Ectodermal cell (in vitro differentiated cells): ENCODE results near the gene FOXG1.

Experiments used
- H3K27ac ChIP-seq: 2 replicates; pipeline ENCODE4 v1.7.0; 2013; ENCODE audit warnings: mild to moderate bottlenecking, low read depth, low read length; ENCODE audit not compliant: insufficient read depth, poor library complexity, severe bottlenecking
- H3K27me3 ChIP-seq: 2 replicates; pipeline ENCODE4 v1.7.0; 2013; ENCODE audit warnings: mild to moderate bottlenecking, low read length; ENCODE audit not compliant: insufficient read depth, control insufficient read depth, poor library complexity, severe bottlenecking
- H3K36me3 ChIP-seq: one replicate; pipeline ENCODE4 v1.7.0; 2013; ENCODE audit warnings: low read length; ENCODE audit not compliant: control insufficient read depth, insufficient read depth
- H3K4me1 ChIP-seq: one replicate; pipeline ENCODE4 v1.7.0; 2013; ENCODE audit warnings: low read length; ENCODE audit not compliant: control insufficient read depth, insufficient read depth
- H3K4me3 ChIP-seq: 2 replicates; pipeline ENCODE4 v1.7.0; 2013; ENCODE audit warnings: low read depth, low read length, control low read depth; ENCODE audit not compliant: insufficient read depth
- H3K9me3 ChIP-seq: 2 replicates; pipeline ENCODE4 v1.7.0; 2013; ENCODE audit warnings: mild to moderate bottlenecking, low read length, moderate library complexity; ENCODE audit not compliant: control insufficient read depth
- WGBS, 2 experiments: methylation state at CpG; one replicate each; pipeline ENCODE4 v1.1.7; 2013; ENCODE audit warnings: missing lambda C conversion rate in 2 of 2; 5-methylcytosine and 5-hydroxymethylcytosine counted together

Gene FOXG1

DNA sequence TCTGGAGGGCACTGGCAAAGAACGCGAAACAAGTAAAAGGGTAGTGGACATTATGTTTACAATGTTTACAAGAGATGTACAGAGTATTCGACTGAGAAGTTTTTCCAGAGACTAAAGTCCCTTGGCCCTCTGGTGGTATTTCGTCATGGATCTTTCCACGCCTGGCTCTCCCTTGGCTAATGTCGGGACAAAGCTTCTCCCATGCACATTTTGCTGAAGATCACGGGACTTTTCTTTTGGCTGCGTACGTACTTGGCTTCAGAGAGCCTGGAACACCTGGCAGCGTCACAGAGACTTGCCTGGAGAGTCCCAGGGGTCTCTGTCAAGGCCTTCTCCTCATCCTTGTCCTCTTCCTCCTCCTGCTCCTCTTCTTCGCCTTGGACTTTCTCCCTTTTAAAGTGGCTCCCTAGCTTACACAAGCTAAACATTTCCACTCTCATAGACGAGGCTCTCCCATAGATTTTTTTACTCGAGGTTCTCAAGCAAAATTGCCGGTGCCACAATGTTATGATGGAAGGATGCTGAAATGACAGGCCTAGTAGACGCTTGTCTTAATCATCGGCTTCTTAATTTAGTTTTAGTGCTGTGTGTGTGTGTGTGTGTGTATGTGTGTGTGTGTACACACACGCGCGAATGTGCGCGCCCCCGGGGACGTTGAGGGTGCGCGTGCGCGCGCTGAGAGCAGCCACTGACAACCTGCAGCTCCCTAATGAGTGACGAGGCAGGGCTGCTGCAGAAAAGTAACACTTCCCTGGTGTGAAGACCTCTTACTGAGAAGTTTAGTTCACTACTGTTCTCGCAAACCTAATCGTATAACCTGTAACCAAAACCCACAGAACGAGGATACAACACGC, 4.9 kb upstream of the FOXG1 start:
- H3K4me3 ChIP-seq, result no peak overlapping the region
- no peaks in the 10 kb centered on the region for H3K9me3 ChIP-seq
- 9 to 10% methylated on average over 33 of the region's 33 CpGs for WGBS, 2 experiments
- H3K27ac ChIP-seq, result no peak overlapping the region
- no peaks in the 10 kb centered on the region for H3K36me3 ChIP-seq
- H3K27me3 ChIP-seq, result peaks cover 99% of the 10 kb centered on the region
- H3K4me1 ChIP-seq, result peaks cover 6% of the 10 kb centered on the region

DNA sequence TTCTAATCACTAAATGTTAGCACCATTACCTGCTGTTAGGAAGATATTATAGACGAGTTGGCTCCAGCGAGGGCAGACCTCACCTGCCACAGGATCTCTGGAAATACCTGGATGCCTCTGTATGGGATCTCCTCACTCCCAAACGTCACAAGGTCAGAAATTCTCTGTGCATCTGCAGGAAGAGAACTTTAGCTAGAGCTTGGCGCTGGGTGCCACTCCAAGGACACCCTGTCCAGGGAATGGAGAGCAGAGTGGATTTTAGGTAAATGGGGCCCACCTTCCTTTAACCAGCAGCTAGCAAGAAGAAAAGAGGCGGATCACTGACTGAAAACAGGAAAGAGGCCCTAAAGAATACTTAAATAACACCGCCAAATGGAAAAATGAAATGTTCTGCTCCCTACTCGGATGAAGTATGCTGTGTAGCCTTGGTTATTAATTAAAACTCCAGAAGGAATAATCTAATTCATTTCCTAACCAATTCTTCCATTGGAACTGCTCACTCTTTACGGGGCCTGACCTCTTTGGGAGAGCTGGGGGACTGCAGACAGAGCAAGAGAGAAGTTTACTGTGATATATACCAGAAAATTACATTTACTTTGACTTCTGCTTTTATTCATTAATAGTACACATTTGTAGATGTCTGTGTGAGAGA, 4.2 kb upstream of the FOXG1 start:
- 9 to 17% methylated on average over 6 to 8 of the region's 8 CpGs for WGBS, 2 experiments

DNA sequence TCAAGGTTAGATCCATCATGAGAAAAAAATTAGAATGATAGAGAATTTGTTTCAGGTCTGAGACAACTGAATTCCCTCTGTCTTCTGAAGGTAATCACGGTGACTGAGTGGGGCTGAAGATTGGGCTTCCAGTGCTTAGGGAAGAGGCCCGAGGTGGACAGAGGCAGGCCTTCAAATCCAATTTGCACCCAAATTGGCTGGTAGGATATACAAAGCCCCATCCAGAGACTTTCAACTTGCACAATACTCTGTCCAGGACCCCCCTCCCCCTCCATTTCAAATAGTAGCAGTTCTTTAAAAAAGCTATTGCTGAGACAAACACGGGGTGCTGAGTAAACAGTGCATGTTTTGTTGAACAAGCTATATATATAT, 3.6 kb upstream of the FOXG1 start:
- H3K27me3 ChIP-seq, result peaks cover 99% of the 10 kb centered on the region
- no peak overlapping the region for H3K27ac ChIP-seq
- H3K9me3 ChIP-seq, result no peaks in the 10 kb centered on the region
- WGBS, 2 experiments, result 10 to 11% methylated on average over 2 of the region's 3 CpGs
- peaks cover 3% of the 10 kb centered on the region for H3K4me1 ChIP-seq
- H3K4me3 ChIP-seq, result no peak overlapping the region
- H3K36me3 ChIP-seq, result no peaks in the 10 kb centered on the region

More for the DNA sequence above, 4.2 kb upstream of the FOXG1 start:
- Histone ChIP-seq H3K9me3 (no peaks in the 10 kb centered on the region), H3K4me3 (no peak overlapping the region), H3K4me1 (peaks cover 3% of the 10 kb centered on the region), H3K27me3 (peaks cover 99% of the 10 kb centered on the region), H3K36me3 (no peaks in the 10 kb centered on the region), H3K27ac (no peak overlapping the region)

- Histone ChIP-seq H3K9me3 (no peaks in the 10 kb centered on the region), H3K36me3 (no peaks in the 10 kb centered on the region), H3K4me1 (peaks cover 3% of the 10 kb centered on the region), H3K27me3 (peaks cover 99% of the 10 kb centered on the region), H3K4me3 (no peak overlapping the region), H3K27ac (no peak overlapping the region)
- 0 to 25% methylated on average over 1 to 4 of the region's 4 CpGs for WGBS, 2 experiments
Measured at GRCh38 chr14:28763751-28764256, 2.8 kb upstream of the FOXG1 start.

- Histone ChIP-seq H3K4me3 (no peak overlapping the region), H3K4me1 (peaks cover 3% of the 10 kb centered on the region), H3K27me3 (peaks cover 99% of the 10 kb centered on the region), H3K27ac (no peak overlapping the region), H3K9me3 (no peaks in the 10 kb centered on the region), H3K36me3 (no peaks in the 10 kb centered on the region)
- WGBS, 2 experiments, result 1 to 3% methylated on average over 15 to 16 of the region's 16 CpGs
Measured at GRCh38 chr14:28764257-28765160, 2.1 kb upstream of the FOXG1 start.

- 1 to 2% methylated on average over 27 of the region's 27 CpGs for WGBS, 2 experiments
Measured at GRCh38 chr14:28765169-28765830, 1.3 kb upstream of the FOXG1 start.

GRCh38 chr14:28765831-28766468, 637 bp upstream of the FOXG1 start:
- no peak overlapping the region for H3K27ac ChIP-seq
- WGBS, 2 experiments, result 0% methylated on average over 33 of the region's 33 CpGs
- H3K27me3 ChIP-seq, result peaks cover 99% of the 10 kb centered on the region

More at GRCh38 chr14:28765169-28765830, 1.3 kb upstream of the FOXG1 start:
- Histone ChIP-seq H3K9me3 (no peaks in the 10 kb centered on the region), H3K36me3 (no peaks in the 10 kb centered on the region), H3K4me3 (no peak overlapping the region), H3K27ac (no peak overlapping the region), H3K27me3 (peaks cover 99% of the 10 kb centered on the region), H3K4me1 (peaks cover 3% of the 10 kb centered on the region)

GRCh38 chr14:28767030-28767852, 654 bp downstream of the FOXG1 start:
- 1% methylated on average over 91 to 100 of the region's 100 CpGs for WGBS, 2 experiments
- no peaks in the 10 kb centered on the region for H3K36me3 ChIP-seq
- H3K4me3 ChIP-seq, result peak overlapping the region; percentile 31
- peaks cover 3% of the 10 kb centered on the region for H3K4me1 ChIP-seq
- no peaks in the 10 kb centered on the region for H3K9me3 ChIP-seq
- H3K27me3 ChIP-seq, result peaks cover 99% of the 10 kb centered on the region
- no peak overlapping the region for H3K27ac ChIP-seq

More at GRCh38 chr14:28765831-28766468, 637 bp upstream of the FOXG1 start:
- H3K4me3 ChIP-seq, result peak overlapping the region; percentile 31
- H3K9me3 ChIP-seq, result no peaks in the 10 kb centered on the region
- H3K36me3 ChIP-seq, result no peaks in the 10 kb centered on the region
- H3K4me1 ChIP-seq, result peaks cover 3% of the 10 kb centered on the region
